ENCODE measurements around the gene MBD4.

The MBD4 gene

DNA sequence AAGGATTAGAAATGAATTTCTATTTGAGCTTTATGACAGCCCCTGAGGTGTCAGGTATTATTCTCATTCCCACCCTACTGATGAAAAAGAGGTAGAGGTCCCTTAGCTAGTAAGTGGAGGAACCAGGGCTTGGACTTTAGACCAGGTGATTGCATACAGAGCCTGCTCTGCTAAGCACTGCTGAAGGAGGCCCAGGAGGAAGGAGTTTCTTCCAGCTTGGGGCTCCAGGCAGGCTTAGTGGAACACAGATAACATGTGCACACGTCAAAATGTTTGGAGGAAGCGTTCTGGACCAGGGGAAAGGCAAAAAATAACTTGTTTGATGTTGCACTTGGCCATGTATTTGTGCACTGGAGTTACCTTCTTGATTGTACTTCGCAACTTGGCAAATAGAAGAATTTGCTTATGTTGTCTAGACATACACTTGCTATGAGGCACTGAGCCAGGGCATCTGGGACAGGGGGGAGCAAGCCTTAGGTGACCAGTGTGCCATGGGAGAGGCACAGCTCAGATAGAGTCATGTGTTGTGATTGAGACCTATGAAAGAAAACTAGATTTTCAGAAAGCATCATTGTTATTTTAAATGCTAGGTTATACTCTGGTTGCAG, 22.7 kb upstream of the MBD4 start:
- no peak for DNase-seq

DNA sequence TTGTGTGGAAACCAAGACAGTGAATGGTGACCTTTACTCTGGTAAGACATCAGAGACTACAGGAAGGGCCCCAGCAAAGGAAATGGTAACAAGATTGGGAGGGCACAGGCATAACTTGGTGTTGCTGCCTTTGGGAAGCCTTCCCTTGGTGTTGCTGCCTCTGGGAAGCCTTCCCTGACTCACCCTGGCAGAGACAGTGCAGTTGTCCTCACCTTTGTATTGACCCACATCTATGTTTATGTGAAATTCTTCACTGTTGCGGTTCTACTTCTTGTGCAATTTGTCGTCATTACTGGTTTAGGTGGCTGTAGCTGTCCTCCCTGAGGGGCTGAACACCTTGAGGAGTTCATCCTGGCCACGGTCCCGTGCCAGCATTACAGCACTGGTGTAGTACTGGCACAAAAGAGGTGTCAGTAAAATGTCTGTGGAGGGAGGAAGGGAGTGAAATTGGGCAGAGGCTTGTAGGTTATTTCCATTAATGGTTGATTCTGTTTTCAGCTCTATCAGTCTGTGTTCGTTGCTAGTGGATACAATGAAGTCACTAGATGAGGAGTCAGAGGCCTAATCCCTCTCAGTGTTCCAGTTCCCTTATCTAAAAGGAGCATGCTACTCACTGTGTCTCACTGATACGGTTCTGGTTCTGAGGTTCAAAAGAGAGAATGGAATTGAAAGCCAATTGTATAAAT, 21.9 kb upstream of the MBD4 start:
- DNase-seq: no peak

DNA sequence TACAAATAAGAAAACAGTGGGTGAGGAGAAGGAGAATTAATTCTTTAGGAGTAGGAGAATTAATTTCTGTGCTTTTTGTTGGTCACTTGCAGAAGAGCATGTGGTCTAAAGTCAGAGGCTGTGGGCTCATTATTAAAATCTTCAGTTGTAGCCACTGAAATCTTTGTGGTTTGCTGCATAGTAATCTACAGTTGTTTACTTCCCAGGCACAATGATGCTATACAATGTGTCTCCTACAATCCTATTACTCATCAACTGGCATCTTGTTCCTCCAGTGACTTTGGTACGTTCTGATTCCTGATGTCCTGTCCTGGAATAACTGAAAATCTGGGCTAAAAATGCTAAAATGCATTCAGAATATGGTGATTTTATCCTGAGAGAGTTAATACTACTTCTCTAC, 21.3 kb upstream of the MBD4 start:
- DNase-seq: no peak

DNA sequence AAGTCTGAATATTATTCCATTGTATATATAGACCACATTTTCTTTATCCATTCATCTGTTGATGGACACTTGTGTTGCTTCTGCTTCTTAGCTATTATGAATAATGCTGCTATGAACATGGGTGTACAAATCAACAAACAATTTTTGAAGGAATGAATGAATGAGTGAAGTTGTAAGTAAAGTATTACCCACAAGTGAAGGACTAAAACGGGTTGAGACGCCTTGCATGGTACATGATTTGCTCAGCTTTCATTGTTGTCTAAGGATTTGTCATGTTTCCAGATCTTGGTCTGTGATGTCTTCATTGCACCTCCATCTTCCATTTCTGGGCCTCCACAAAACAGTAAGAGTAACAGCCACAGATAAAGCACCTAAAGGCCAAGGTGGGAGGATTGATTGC, 20.8 kb upstream of the MBD4 start:
- DNase-seq: no peak

DNA sequence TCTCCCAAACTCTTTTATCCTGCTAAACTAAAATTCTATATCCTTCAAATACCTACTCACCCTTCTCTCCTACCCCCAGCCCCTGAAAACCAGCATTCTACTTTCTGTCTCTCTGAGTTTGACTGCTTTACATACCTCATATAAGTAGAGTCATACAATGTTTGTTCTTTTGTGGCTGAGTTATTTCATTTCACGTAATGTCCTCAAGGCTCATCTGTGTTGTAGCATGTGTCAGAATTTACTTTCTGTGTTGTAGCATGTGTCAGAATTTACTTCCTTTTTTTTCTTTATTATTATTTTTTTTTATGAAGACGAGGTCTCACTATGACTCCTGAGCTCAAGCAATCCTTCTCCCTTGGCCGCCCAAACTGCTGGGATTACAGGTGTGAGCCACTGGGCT, 20.4 kb upstream of the MBD4 start:
- DNase-seq: no peak

DNA sequence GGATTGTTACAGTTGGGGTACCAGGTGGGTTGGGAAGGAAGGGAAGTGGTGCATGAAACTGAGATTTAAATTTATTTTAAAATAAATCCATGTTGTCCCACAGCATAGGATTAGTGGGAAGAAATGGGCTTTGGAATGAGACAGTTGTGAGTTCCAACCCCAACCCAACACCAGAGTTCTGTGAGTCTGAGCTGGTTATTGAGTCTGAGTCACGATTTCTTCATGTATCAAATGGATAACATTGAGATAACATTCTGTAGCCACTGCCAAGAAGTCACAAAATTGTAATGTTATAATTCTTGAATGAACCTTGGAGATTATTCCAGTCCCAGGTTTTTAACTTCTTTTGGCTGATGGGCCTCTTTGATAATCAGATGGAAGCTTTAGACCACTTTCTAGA, 14.0 kb upstream of the MBD4 start:
- DNase-seq: no peak

DNA sequence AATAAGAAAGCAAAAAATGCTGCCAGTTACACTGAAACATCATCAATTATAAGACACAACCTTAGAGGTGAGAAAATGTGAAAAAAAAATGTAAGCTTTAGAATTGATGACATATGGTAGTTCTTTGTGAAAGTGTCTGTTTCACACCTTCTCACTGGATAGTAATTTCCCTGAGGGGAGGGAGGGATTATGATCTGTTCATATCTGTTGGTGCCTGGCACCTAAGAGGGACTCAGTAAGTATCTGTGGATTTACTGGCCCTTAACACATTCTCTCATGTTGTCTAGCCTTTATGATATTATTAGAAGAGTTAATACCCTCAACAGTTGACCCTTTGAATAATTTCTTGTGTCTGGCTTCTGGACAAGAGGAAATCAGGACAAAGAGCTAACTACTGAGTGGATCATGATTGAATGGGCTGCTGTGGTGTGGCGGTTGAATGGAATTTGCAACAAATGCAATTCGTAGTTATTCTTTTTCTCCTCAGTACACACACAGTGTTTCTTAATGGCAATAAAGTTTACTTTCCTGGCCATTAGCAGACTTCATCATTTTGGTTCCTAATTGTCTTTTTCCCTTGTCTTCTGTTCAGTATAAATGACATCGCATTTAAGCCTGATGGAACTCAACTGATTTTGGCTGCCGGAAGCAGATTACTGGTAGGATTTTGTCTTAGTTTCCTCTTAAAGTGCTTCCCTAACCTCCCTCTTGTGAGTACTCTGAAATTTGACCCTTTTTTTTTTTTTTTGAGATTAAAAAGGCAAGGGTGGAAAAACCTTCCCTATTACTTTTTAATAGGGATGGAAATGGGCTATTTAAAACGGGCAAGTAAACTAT, 9.7 kb upstream of the MBD4 start:
- no peak for DNase-seq

DNA sequence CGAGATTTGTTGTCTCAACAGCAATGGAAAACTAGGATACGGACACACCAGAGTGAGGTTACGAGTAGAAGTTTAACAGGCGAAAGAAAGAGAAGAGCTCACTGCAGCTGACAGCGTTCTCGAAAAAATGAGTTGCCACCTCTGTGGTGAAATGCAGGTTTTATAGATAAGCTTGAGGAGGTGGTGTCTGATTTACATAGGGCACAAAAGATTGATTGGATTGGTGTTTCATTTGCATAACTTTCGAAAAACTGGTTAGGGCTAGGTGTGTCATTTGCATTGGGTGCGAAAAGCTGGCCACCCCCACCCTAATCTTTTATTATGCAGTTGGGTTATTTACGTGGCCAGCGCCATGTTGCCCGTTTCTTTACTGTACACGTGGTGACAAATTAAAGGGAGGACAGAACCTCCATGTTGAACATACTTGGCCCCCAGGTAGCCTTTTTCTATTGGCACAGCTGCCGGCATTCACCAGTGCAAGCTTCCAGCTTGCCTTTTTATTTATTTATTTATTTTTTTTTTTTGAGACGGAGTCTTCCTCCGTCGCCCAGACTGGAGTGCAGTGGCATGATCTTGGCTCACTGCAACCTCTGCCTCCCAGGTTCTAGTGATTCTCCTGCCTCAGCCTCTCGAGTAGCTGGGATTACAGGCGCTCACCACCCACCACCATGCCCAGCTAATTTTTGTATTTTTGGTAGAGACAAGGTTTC, 8.6 kb upstream of the MBD4 start:
- no peak for DNase-seq

DNA sequence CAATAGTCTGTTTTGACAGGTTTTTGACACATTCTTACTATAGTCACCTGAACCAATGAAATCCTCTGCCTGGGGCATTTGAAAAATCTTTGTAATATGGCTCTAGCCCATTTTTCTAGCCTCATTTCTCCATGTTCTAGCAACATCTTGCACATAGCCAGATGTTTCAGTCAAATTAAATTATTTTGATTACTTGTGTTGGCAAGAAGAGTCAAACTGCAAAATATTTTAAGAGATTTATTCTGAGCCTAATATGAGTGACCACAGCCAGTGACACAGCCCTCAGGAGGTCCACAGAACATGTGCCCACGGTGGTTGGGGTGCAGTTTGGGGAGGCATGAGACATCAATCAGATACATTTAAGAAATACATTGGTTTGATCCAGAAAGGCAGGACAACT, 7.2 kb upstream of the MBD4 start:
- DNase-seq: no peak

DNA sequence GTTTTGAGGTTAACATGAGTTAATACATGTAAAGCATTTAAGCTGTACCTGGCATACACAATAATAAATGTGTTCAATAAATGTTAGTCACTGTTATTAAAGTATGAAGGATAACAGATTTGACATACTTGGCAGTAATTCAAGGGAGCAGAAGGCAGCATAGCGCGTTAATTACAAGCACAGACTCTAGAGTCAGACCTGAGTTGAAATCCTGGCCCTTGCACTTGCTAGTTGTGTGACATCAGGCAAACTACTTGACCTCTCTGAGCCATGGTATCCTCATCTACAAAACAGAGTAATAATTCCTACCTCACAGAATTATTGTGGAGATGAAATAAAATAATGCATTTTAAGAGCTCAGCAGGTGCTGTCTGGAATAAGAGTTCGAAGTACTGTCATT, 5.7 kb upstream of the MBD4 start:
- DNase-seq: no peak

DNA sequence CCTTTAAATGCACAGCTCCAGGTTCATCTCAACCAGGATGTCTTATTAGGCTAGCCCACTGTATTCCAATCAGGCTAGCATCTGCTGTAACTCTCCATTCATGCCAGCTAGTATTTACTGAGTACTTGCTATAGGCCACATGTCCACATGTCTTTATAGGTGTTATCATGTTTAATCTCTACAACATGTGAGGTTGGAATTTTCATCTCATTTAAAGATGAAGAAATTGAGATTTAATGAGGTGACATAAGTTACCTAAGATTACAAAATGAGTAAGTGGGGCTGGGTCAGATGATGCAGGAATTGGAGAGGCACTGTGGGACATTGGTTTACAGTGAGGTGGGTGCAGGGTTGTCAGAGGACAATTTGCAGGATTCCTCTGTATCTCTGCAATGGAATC, 3.2 kb upstream of the MBD4 start:
- no peak for DNase-seq

DNA sequence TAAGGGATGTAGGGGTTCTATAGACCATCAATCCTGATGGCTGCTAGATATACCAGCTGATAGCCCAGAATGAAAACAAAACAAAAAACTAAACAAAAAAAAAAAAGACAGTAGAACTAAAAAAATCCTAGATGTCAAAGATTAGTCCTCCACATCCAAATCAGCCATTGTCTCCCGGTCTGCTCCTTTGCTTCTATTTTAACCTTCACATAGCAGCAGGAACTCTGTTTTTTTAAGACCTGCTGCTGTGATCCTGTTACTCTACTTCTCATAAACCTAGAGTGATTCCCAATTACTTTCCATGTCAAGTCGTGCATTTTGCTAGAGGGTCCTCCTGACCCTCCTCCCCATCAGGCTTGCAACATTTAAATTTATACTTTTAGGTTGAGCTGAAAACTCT, 2.7 kb upstream of the MBD4 start:
- no peak for DNase-seq

DNA sequence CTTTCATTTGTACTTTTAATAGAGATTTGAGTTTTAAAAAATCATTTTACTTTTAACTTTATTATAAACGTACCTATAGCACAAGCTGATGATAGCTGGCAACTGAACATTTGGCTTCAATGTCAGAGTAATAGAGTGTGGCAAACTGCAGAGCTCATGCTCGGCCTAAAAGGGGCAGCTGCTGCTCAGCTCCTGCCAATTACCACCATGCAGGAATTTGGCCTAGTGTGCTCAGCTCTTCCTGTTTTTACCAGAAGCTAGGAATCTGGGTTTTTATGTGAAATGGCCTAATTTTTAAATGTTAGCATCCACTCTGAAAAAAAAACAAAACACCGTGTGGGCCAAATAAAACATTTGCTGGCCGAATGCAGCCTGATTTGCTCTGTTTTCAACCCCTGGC, 2.0 kb upstream of the MBD4 start:
- DNase-seq: no peak

DNA sequence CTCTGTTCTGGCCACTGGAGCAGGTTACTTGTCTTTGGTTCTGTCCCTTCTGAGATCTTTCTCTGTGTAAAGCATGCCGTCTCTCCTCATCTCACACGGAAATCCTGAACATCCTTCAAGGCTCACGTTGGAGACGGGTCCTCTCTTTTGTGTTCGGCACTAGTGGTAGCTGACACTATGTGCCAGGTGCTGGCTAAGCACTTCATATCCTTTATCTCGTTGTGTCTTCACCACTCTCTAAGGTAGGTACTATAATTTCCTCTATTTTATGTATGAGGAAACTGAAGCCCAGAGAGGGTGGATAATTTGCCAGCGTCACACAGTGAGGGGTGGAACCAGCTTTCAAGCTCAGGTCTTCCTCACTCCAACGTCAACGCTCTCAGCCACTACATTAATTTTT, 1.5 kb upstream of the MBD4 start:
- DNase-seq: no peak

DNA sequence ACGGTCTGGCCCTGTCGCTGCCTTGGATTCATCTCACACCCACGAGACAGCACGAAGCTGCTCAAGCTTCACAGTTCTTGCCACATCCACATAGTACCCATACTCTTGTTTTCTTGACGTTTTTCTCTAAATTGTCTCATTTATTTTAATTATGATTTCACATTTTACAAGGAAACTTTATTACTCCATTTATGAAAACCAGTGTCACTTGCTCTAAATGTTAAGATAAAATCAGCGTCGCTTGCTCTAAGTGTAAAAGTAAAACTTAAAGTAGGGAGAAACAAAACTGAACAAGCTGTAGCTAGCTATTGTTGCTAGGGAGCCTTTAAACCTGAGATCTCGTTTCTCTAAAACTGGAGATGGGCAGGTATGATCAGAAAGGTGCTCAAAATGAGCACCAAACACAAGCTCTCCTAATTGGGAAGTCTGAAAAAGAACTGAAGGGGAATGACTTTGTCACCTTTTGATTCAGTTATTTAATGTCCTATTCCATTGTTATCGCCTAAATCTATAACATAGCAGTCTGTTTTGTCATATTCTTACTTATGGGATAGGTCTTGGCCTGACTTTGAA, 956 bp upstream of the MBD4 start:
- no peak for DNase-seq

DNA sequence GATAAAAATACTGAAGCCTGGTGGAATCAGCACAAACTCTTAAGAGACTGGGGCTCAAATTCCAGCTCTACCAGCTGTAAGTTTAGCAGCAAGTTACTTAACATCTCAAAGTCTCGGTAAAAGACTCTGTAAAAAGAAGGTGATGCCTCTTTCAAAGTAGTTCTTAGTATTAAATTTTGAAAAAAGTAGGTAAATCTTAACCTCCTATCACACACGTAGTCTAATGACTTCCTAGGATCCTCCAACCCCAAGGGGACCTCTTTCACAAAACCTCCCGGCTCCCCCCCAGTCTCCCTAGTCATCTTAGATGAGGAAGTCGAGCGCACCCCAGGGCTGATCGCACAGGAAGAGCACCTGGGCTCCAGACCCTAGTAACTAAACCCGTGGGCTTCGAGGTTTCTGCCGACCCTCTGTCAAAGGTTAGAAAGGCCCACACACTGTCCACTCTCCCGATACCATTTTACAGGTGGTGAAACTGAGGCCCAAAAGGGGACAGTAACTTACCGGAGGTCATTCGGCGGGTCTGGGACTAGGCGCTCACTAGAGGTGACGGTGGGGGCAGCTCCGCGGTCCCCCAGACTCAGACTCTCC, 427 bp downstream of the MBD4 start:
- no peak for DNase-seq

DNA sequence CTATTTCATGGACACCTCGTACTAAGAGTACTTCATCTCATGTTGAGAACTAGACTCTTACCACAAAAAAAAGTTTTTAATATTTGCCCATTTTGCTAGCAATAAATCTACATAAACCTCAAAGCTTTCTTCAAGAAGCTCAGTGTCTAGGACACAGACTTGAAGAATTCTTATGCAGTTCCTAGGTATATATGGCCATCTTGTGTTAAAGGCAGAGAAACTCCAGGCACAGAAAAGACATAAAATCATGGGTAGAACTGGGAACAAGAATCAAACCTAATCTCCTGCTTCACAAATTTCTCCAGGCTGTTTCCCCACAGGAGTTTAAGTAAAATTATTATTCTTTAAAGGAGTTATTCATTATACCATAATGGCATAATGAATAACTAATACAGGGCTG, 4.4 kb downstream of the MBD4 start:
- no peak for DNase-seq

DNA sequence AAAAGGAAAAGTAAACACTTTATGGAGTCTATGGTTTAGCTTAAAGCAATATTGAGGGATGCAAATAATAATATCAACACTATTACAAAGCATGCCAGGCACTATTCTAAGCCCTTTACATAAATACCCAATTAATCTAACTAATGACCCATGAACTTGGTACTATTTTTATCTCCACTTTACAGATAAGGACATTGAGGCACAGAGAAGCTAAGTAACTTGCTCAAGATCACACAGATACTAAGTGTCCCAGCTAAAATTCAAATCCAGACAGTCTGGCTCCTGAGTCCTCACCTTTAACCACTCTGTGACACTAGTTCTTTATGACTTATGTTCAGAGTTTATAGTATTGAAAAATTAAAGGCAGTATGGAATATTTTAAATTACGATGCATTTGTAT, 5.6 kb downstream of the MBD4 start:
- no peak for DNase-seq

DNA sequence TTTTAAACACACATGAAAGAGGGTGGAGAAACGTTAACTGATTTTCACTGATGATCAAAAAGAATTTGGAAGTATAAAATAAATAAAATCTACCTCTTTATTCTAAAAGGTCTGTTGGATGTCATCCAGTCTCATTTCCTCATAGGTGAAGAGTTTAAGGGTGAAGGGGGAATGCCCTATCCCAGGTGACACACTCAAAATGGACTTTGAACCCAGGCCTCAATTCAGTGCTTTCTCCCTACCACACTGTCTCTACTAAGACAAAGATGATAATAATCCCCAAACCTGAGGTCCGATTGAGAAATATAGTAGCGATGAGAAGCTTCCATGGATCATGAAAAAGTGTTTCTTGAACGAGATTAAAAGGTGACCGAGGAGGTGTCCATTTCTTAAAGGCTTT, 6.2 kb downstream of the MBD4 start:
- no peak for DNase-seq

DNA sequence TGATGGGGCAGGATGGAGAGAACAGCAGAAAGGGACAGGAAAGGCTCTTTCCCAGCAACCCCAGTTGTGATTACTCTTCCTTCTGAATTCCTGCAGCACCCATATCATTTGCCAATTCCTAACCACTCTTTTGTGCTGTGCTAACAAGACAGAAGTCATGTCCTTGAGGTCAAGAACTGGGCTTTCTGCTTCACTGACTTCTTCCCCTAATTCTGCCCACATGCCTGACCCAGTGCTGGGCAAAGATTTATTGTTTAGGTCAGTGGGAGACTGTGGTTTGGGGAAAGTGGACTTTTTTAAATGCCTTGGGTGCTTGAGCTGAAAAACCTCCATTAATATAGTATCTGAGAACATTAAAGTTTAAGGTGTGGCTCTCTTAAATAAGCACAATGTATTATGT, 7.1 kb downstream of the MBD4 start:
- no peak for DNase-seq

DNA sequence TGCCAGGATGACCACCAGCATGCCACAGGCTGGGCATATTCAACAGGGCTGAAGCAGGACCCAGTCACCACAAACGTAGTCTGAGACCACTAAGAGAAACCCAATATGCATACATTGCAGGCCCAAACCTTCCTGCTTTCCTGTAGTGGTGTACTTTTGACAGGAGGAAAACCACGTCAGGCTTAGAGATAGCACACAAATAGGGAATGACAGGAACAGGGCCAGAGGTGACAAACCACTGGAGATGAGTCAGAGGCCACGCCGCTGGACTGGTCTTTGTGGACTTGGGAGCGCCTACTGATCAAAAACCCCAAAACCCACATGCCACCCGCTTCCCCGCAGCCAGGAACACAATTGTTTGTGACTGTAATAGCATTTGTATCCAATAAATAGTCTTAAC, 7.7 kb downstream of the MBD4 start:
- DNase-seq: no peak

DNA sequence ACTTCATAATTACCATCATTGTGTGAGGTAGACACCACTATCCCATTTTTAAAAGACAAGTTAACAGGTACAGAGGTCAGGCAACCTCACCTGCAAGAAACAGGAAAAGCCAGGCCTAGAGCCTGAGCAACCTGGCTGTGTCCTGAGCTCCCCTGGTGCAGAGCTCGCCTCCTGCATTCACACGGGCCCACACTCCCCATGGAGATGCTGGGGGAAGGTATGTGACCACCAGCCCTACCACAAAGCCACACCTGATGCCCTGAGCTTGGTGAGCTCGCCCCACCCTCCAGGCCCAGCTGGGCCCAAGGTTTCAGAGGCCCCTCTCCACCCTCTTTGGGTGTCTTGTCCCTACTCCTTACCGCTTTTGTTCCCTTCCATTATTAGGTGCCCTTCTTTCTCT, 10.1 kb downstream of the MBD4 start:
- DNase-seq: no peak

DNA sequence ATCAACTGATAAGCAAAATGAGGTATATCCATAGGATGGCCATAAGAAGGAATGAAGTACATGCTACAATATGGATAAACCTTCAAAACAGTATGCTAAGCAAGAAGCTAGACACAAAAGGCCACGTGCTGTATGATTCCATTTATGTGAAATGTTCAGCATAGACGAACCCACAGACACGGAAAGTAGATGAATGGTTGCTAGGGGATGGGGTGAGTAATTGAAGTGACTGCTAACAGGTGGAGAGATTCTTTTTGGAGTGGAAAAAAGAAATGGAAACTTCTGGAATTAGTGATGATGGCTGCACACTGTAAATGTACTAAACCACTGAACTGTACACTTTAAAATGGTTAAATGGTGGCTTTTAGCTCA, 10.7 kb downstream of the MBD4 start:
- DNase-seq: no peak
